Measurements from ENCODE around the gene TMEFF2. TPM values are rescaled to one million over a fixed set of nuclear protein-coding genes. Genes with fewer than 3 reads are reported as not detected.

Gene TMEFF2
- total and polyA plus RNA-seq, 2 of the 4 experiments (the other 2 are of a cell fraction): 1.3 to 3.0 TPM

- Histone ChIP-seq H3K14ac (replicated peaks; ENCODE audit: low read depth, low read length) (no peak overlapping the region), H3K79me1 (ENCODE audit: low read depth in 1 of 2, low read length in 2 of 2) (no peaks in the 10 kb centered on the region), H3K27ac (ENCODE audit: insufficient read depth, low read length) (no peak overlapping the region), H4K91ac (ENCODE audit: insufficient read depth, low read depth, low read length) (no peak overlapping the region), H3K9me3 (ENCODE audit: control insufficient read depth, insufficient read depth, low read length) (no peaks in the 10 kb centered on the region), H3K18ac (ENCODE audit: low read depth, low read length) (no peak overlapping the region), H4K5ac (ENCODE audit: low read depth, low read length) (no peak overlapping the region), H3K9ac (ENCODE audit: low read depth, low read length) (no peak overlapping the region), H2BK20ac (ENCODE audit: low read depth, low read length) (no peak overlapping the region), H4K20me1 (ENCODE audit: insufficient read depth, low read length) (no peaks in the 10 kb centered on the region), H3K4me3 (ENCODE audit: insufficient read depth, low read depth, low read length) (no peak overlapping the region), H3K23ac (ENCODE audit: low read depth, low read length) (no peak overlapping the region), H3K56ac (ENCODE audit: extremely low read depth, insufficient read depth, low read length) (no peak overlapping the region), H2BK5ac (ENCODE audit: low read depth, low read length, poor library complexity, severe bottlenecking) (no peak overlapping the region), H2AK9ac (replicated peaks; ENCODE audit: low read depth, low read length, poor library complexity) (no peak overlapping the region), H3K27me3 (ENCODE audit: control insufficient read depth, insufficient read depth, low read length) (no peaks in the 10 kb centered on the region), H2AFZ (replicated peaks; ENCODE audit: low read length, poor library complexity) (no peak overlapping the region), H3K4me1 (ENCODE audit: control insufficient read depth, insufficient read depth, low read length) (peaks cover 2% of the 10 kb centered on the region; the same call in 1 of the 2 replicates), H3K36me3 (ENCODE audit: control insufficient read depth, insufficient read depth, low read length) (no peaks in the 10 kb centered on the region), H3K4ac (ENCODE audit: low read depth, low read length) (no peak overlapping the region), H4K8ac (ENCODE audit: low read depth in 2 of 2, low read length in 2 of 2) (no peak overlapping the region), H2AK5ac (ENCODE audit: low read depth, low read length) (no peak overlapping the region), H2BK15ac (ENCODE audit: low read depth, low read length) (no peak overlapping the region), H3K9me1 (ENCODE audit: insufficient read depth, low read length) (no peaks in the 10 kb centered on the region), H3K4me2 (ENCODE audit: low read depth, low read length) (no peak overlapping the region), H2BK120ac (ENCODE audit: low read depth, low read length) (no peak overlapping the region)
- no peak for DNase-seq
- in situ Hi-C loops (cut with MboI; ENCODE audit: low sequenced_read_pairs): no loop called here
- dilution Hi-C loops (cut with HindIII; ENCODE audit: low sequenced_read_pairs, unreplicated experiment): no loop called here
- TF ChIP-seq POLR2A (IDR thresholded peaks at IDR 0.05; ENCODE audit: low read depth, low read length) (no peak), SMC3 (IDR thresholded peaks at IDR 0.05; ENCODE audit: low read depth, low read length) (no peak), MAZ (IDR thresholded peaks at IDR 0.05; ENCODE audit: borderline replicate concordance, low read depth, low read length) (no peak), CHD1 (IDR thresholded peaks at IDR 0.05; ENCODE audit: low read depth, low read length) (no peak), RFX5 (IDR thresholded peaks at IDR 0.05; ENCODE audit: low read depth, low read length) (no peak), RAD21 (IDR thresholded peaks at IDR 0.05; ENCODE audit: low read length) (no peak), NFE2L2 (IDR thresholded peaks at IDR 0.05; ENCODE audit: low read depth, low read length) (no peak)
- intact Hi-C loops (cut with micrococcal nuclease): no loop called here
- POLR2A ChIA-PET (ENCODE audit: unreplicated experiment): no interaction called here
- BruUV-seq (replicated peaks): no TSS peak
- CTCF ChIA-PET: no interaction called here
- no peak for ATAC-seq (ENCODE audit: low read depth)
These were observed 67.8 kb downstream of the TMEFF2 start for GRCh38 chr2:192126912-192127311.

All from IMR-90 (cell line).